Stimulated activated memory B cell treated with anti-CD40 and anti-IgM and Interleukin-4, amounts not matched to agents 10 μg/mL and 1 μg/mL and 100 μg/mL, for 72 hours (primary cell): ENCODE data around the gene PWP1.
A peak's percentile ranks its signal among the peaks of the same experiment; 100 is the strongest.

Experiments
- ATAC-seq: fragments of 150-1000 bp; cut with Tn5 transposase; 2 replicates; pipeline ENCODE4 v1.10.0; 2021
- H3K27ac Mint-ChIP-seq: one replicate; pipeline ENCODE4 v1.8.0; 2022; ENCODE audit warnings: mild to moderate bottlenecking, mixed read lengths
- H3K27me3 Mint-ChIP-seq: one replicate; pipeline ENCODE4 v1.8.0; 2022; ENCODE audit warnings: mixed read lengths
- H3K36me3 Mint-ChIP-seq: one replicate; pipeline ENCODE4 v1.8.0; 2022; ENCODE audit warnings: mixed read lengths
- H3K4me1 Mint-ChIP-seq: one replicate; pipeline ENCODE4 v1.8.0; 2022; ENCODE audit warnings: mixed read lengths
- H3K4me3 Mint-ChIP-seq: one replicate; pipeline ENCODE4 v1.8.0; 2022; ENCODE audit warnings: mild to moderate bottlenecking, moderate library complexity, mixed read lengths
- H3K9me3 Mint-ChIP-seq: one replicate; pipeline ENCODE4 v1.8.0; 2022; ENCODE audit warnings: mixed read lengths

PWP1 gene

GRCh38 chr12:107685360-107686248, at the start of gene PWP1:
Gene PWP1 (plus strand): TSS chr12:107685799. CDS start chr12:107685900, 101 bp downstream.
- Mint-ChIP-seq H3K9me3 (no peaks in the 10 kb centered on the region), H3K27me3 (no peaks in the 10 kb centered on the region), H3K36me3 (peaks cover 27% of the 10 kb centered on the region), H3K4me3 (peak within 1 kb of the TSS; percentile 96), H3K4me1 (peaks cover 28% of the 10 kb centered on the region), H3K27ac (peak within 1 kb of the TSS; percentile 97)
- peak; percentile 96 for ATAC-seq

- Mint-ChIP-seq H3K27me3 (peaks cover 27% of the 10 kb centered on the region), H3K4me3 (no peak overlapping the region), H3K36me3 (no peaks in the 10 kb centered on the region), H3K27ac (no peak overlapping the region), H3K9me3 (peaks cover 3% of the 10 kb centered on the region), H3K4me1 (no peaks in the 10 kb centered on the region)
- ATAC-seq, result no peak
Measured at GRCh38 chr12:107641154-107641553, 44.4 kb upstream of the PWP1 start.

DNA sequence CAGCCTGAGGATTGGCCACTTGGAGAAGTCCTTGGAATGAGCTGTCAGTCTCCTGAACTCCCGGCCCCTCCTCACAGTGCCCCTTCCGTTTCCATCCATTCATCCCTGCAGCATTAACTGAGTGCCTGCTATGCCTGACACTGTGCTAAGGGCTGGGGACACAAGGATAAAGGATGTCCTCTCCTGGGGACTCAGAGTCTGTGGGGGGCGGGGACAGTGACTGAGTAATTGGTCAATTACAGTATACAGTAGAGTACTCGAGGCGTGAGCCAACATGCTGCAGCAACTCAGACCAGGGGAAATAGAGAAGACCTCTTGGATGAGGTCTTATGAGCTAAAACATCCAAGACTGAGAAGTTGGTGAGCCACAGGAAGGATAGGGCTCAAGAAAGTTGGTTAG, 43.4 kb upstream of the PWP1 start:
- ATAC-seq, result no peak
- Mint-ChIP-seq H3K27me3 (peaks cover 34% of the 10 kb centered on the region), H3K9me3 (peaks cover 3% of the 10 kb centered on the region), H3K27ac (no peak overlapping the region), H3K36me3 (no peaks in the 10 kb centered on the region), H3K4me3 (no peak overlapping the region), H3K4me1 (no peaks in the 10 kb centered on the region)

DNA sequence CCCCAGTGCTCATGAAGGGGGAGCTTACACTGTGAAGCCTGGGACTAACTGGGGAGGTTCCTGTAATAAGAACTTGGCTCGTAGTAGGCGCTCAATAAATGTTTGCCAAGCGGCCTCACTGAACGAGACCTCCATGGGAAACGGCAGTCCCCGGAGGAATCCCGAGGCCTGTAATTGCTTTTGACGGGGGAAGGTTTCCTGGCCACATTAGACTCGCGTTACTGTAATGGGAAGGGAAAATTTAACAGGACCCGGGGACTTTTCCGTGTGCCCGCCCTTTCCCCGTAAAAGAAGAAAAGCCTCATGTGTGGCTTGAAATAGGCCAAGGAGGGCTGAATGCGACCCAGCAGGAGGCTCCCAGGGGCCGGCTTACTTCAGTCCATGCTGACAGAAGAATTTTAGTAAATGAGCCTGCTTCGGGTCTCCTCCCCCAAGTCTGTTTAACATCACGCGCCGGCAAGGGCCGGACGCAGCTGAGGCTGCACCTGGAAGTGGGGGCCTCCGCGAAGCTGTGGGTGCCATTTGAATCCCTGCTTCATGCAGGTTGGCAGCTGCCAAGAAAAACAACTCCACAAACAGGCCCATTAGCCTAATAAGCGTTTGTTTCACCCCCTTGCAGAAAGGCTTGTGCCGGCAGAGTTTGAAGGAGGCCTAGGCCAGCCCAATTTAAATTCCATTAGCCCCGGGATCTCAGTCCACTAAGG, 39.8 kb upstream of the PWP1 start:
- Mint-ChIP-seq H3K9me3 (no peaks in the 10 kb centered on the region), H3K4me1 (no peaks in the 10 kb centered on the region), H3K27me3 (peaks cover 29% of the 10 kb centered on the region), H3K4me3 (no peak overlapping the region), H3K27ac (no peak overlapping the region), H3K36me3 (no peaks in the 10 kb centered on the region)
- no peak for ATAC-seq

- no peak for ATAC-seq
- Mint-ChIP-seq H3K9me3 (no peaks in the 10 kb centered on the region), H3K27me3 (peaks cover 35% of the 10 kb centered on the region), H3K4me1 (no peaks in the 10 kb centered on the region), H3K4me3 (no peak overlapping the region), H3K36me3 (no peaks in the 10 kb centered on the region), H3K27ac (no peak overlapping the region)
Measured at GRCh38 chr12:107646436-107646835, 39.2 kb upstream of the PWP1 start.

GRCh38 chr12:107649661-107650061, 35.9 kb upstream of the PWP1 start:
- no peak overlapping the region for H3K27ac Mint-ChIP-seq
- no peak for ATAC-seq

DNA sequence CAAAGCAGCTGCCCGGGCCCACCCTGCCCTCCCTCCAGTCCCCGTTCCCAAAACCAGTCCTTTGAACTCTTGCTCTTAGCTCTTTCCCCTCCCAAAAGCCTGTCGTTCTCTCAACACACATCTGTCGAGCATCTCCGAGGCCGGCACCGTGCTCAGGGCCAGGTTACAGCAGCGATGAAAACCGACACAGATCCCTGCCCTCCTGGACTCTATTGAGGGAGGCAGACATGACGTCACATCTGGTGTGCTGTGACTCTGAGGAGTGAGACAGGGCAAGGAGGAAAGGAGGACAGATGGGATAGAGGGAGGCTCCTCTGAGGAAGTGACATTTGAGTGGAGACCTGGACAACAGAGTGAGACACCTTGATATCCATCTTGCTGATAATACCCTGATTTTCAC, 34.6 kb upstream of the PWP1 start:
- no peak for ATAC-seq
- H3K4me3 Mint-ChIP-seq, result no peak overlapping the region
- H3K36me3 Mint-ChIP-seq, result no peaks in the 10 kb centered on the region
- H3K27ac Mint-ChIP-seq, result no peak overlapping the region
- peaks cover 40% of the 10 kb centered on the region for H3K27me3 Mint-ChIP-seq
- no peaks in the 10 kb centered on the region for H3K4me1 Mint-ChIP-seq
- H3K9me3 Mint-ChIP-seq, result no peaks in the 10 kb centered on the region

More at GRCh38 chr12:107649661-107650061, 35.9 kb upstream of the PWP1 start:
- Mint-ChIP-seq H3K4me3 (no peak overlapping the region), H3K9me3 (no peaks in the 10 kb centered on the region), H3K27me3 (peaks cover 40% of the 10 kb centered on the region), H3K4me1 (no peaks in the 10 kb centered on the region), H3K36me3 (no peaks in the 10 kb centered on the region)

GRCh38 chr12:107651571-107652449, 33.8 kb upstream of the PWP1 start:
- H3K36me3 Mint-ChIP-seq, result no peaks in the 10 kb centered on the region
- H3K4me1 Mint-ChIP-seq, result no peaks in the 10 kb centered on the region
- H3K9me3 Mint-ChIP-seq, result no peaks in the 10 kb centered on the region
- no peak for ATAC-seq
- no peak overlapping the region for H3K4me3 Mint-ChIP-seq
- no peak overlapping the region for H3K27ac Mint-ChIP-seq
- peaks cover 35% of the 10 kb centered on the region for H3K27me3 Mint-ChIP-seq

DNA sequence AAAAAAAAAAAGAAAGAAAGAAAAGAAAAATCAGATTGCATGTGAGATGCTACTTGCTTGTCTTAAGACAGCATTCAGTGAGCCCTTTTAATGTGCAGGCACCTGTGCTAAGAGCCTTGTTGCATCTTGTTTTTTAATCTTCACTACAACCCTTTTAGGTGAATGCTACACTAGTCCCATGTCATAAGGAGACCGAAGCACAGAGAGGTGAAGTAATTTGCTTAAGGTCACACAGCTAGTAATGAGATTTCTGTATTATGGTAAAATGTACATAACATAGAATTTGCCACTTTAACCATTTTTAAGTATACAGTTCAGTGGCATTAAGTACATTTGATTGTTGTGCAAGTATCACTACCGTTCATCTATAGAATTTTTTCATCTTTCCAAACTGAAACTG, 32.1 kb upstream of the PWP1 start:
- H3K4me1 Mint-ChIP-seq, result no peaks in the 10 kb centered on the region
- no peaks in the 10 kb centered on the region for H3K9me3 Mint-ChIP-seq
- H3K36me3 Mint-ChIP-seq, result no peaks in the 10 kb centered on the region
- peaks cover 28% of the 10 kb centered on the region for H3K27me3 Mint-ChIP-seq
- no peak overlapping the region for H3K4me3 Mint-ChIP-seq
- no peak for ATAC-seq
- H3K27ac Mint-ChIP-seq, result no peak overlapping the region

- Mint-ChIP-seq H3K27ac (no peak overlapping the region), H3K4me3 (no peak overlapping the region), H3K27me3 (peaks cover 20% of the 10 kb centered on the region), H3K9me3 (no peaks in the 10 kb centered on the region), H3K4me1 (no peaks in the 10 kb centered on the region), H3K36me3 (no peaks in the 10 kb centered on the region)
- ATAC-seq, result no peak
Measured at GRCh38 chr12:107654873-107655272, 30.7 kb upstream of the PWP1 start.

DNA sequence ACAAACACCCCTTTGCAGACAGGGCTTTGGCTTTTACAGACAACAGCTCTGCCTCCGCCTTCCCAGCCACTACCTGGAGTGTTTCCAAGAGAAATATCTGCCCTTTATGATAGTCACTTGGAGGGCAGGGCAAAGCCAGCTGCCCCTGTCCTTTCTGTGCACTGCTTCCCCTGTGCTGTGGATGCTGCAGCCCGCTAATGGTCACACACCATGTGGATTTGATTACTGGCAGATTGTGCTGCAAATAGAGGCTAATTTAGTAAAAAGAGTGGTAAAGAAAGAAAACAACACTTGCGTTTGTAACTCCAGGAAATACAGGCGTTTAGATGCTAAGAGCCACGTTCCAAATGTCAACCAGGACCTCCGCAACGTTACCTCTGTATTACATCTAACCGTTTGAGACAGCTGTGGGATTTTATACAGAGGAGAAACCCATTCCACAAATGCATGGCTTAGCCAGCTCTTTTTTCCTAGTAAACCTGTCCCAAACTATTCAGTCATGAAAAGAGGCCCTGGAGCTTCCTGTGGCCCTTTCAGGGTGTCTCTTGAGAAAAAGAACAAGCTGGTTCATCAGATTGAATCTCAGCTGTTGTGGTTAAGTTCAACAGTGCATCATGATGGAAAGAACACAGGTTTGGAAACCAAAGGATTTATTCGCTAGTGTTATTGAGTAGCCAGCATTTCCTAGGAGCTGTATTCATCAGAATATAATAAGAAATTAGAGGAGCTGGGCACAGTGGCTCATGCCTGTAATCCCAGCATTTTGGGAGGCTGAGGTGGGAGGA, 30.1 kb upstream of the PWP1 start:
- Mint-ChIP-seq H3K36me3 (no peaks in the 10 kb centered on the region), H3K4me3 (no peak overlapping the region), H3K27me3 (peaks cover 14% of the 10 kb centered on the region), H3K4me1 (no peaks in the 10 kb centered on the region), H3K9me3 (no peaks in the 10 kb centered on the region), H3K27ac (no peak overlapping the region)
- no peak for ATAC-seq

DNA sequence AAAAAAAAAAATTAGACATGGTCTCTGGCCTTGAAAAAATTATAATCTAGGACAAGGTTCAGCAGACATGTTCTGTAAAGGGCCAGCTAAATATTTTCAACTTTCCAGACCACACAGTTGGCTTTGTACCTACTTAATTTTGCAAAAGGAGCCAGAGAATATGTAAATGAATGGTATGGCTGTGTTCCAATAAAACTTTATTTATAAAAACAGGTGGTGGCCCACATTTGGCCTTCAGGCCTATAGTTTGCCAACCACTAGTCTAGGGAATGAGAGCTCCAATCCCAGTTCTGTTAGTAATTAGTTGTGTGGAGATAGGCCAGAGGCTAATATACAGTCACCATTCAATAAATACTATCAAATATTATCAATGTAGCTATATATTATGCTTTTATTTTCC, 29.3 kb upstream of the PWP1 start:
- Mint-ChIP-seq H3K36me3 (no peaks in the 10 kb centered on the region), H3K27ac (no peak overlapping the region), H3K9me3 (no peaks in the 10 kb centered on the region), H3K4me3 (no peak overlapping the region), H3K27me3 (peaks cover 11% of the 10 kb centered on the region), H3K4me1 (no peaks in the 10 kb centered on the region)
- no peak for ATAC-seq

DNA sequence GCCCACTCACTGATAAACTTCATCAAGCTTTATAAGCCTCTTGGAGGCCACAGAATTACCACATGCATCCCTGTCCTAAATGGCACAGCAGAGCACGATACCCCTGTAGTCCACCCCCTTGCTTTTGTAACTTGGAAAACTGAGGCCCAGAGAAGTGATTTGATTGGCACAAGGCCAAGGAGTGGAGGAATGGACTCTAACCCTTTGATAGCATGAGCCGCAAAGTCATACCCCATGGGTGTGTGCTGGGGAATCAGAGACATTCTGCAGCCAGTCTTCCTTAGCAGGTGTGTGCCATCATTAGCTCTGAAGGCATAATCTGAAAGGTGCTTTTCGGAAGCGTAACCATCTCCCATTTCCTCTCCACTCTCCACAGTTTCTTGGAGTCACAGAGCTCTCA, 28.5 kb upstream of the PWP1 start:
- H3K36me3 Mint-ChIP-seq, result no peaks in the 10 kb centered on the region
- H3K27me3 Mint-ChIP-seq, result peaks cover 14% of the 10 kb centered on the region
- H3K4me3 Mint-ChIP-seq, result no peak overlapping the region
- H3K9me3 Mint-ChIP-seq, result no peaks in the 10 kb centered on the region
- ATAC-seq, result no peak
- peaks cover 8% of the 10 kb centered on the region for H3K4me1 Mint-ChIP-seq
- H3K27ac Mint-ChIP-seq, result no peak overlapping the region

GRCh38 chr12:107657621-107658020, 28.0 kb upstream of the PWP1 start:
- ATAC-seq, result no peak
- Mint-ChIP-seq H3K9me3 (no peaks in the 10 kb centered on the region), H3K4me1 (peaks cover 13% of the 10 kb centered on the region), H3K27me3 (peaks cover 19% of the 10 kb centered on the region), H3K36me3 (no peaks in the 10 kb centered on the region), H3K4me3 (no peak overlapping the region), H3K27ac (no peak overlapping the region)
